Esophagus squamous epithelium (tissue), 4 donors: ENCODE results near the gene THPO.

Experiments
- CTCF ChIP-seq, 6 experiments: fragments of 450-650 bp in 4 of 6; fragments of 200-600 bp in 2 of 6; sonication (generic) in 2 of 6; IDR thresholded peaks; one replicate each; pipeline ENCODE4 v1.5.1; 2016 to 2019; ENCODE audit warnings: antibody characterized with exemption in 6 of 6, mild to moderate bottlenecking in 4 of 6, moderate library complexity in 4 of 6
- POLR2A ChIP-seq, 4 donors: fragments of 450-650 bp; IDR thresholded peaks; one replicate each; pipeline ENCODE4 v1.6.1; 2017; ENCODE audit warnings: antibody characterized with exemption in 4 of 4, mild to moderate bottlenecking in 4 of 4, moderate library complexity in 3 of 4

DNA sequence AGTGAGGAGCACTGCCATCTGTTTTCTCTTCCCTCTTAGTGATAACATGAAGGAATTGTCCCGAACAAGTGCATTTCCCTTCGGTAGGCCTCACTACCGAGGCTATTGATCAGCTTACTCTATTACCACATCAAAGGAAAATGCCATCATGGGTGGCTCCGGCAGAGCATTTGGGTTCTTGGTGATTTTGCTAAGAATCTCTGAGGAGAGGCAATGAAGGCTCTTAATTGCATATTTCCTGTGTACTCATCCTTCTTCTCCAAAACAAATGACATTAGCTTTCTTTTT lies 37.1 kb upstream of the THPO start:
- TF ChIP-seq CTCF (IDR thresholded peaks at IDR 0.05) (no peak), POLR2A (IDR thresholded peaks at IDR 0.05) (no peak)
